K562 (cell line): ENCODE results near the gene ASPRV1. TPM values are rescaled to one million over a fixed set of nuclear protein-coding genes. Genes with fewer than 3 reads are reported as not detected.

ENCODE experiments used
- NCOR1 ChIP-seq: fragments of 450-650 bp; IDR thresholded peaks from 2 replicates; pipeline ENCODE4 v1.6.1; 2016; ENCODE audit warnings: mild to moderate bottlenecking, moderate library complexity
- NONO ChIP-seq, 2 experiments: fragments of 200-400 bp in 1 of 2; fragments of 450-650 bp in 1 of 2; formaldehyde crosslinking in 1 of 2; IDR thresholded peaks; 2 replicates each; pipeline ENCODE4 v1.6.1; 2017; ENCODE audit warnings: low read depth in 2 of 2, mild to moderate bottlenecking in 2 of 2, moderate library complexity in 2 of 2, low read length in 1 of 2
- POU5F1 ChIP-seq: fragments of 150-350 bp; IDR thresholded peaks from 2 replicates; pipeline ENCODE4 v1.6.1; 2014; ENCODE audit warnings: borderline replicate concordance, low read length, low read depth, mild to moderate bottlenecking; ENCODE audit not compliant: partially characterized antibody
- SRSF1 ChIP-seq: fragments of 200-400 bp; formaldehyde crosslinking; IDR thresholded peaks from 2 replicates; pipeline ENCODE4 v1.6.1; 2017; ENCODE audit warnings: mild to moderate bottlenecking, low read depth, low read length, moderate library complexity
- ZEB2 ChIP-seq: fragments of 450-650 bp; IDR thresholded peaks from 2 replicates; pipeline ENCODE4 v1.6.1; 2016
- ZNF146 ChIP-seq: IDR thresholded peaks from one replicate; pipeline ENCODE4 v1.6.1; 2018; ENCODE audit warnings: missing compliant biosample characterization; ENCODE audit not compliant: unreplicated experiment
- ZNF263 ChIP-seq: sonication (generic); formaldehyde crosslinking; IDR thresholded peaks from 2 replicates; pipeline ENCODE4 v1.8.0; 2022; ENCODE audit warnings: mild to moderate bottlenecking, missing genetic modification reagents, borderline replicate concordance
- ZNF3 ChIP-seq: fragments of 250-450 bp; sonication (Bioruptor Pico); IDR thresholded peaks from 2 replicates; pipeline ENCODE4 v1.5.0; 2021; ENCODE audit warnings: mild to moderate bottlenecking, moderate library complexity
- ZNF324 ChIP-seq: fragments of 250-450 bp; sonication (Bioruptor Pico); IDR thresholded peaks from 2 replicates; pipeline ENCODE4 v1.4.0; 2020; ENCODE audit warnings: mild to moderate bottlenecking
- polyA plus RNA-seq, 8 experiments: library from polyadenylated mRNA; depleted of rRNA in 4 of 8; stranded (reverse) in 5 of 8; unstranded in 3 of 8; fragments of >200 nt; fragmentation: Nextera tagmentation in 2 of 8; fragmentation: Illumina TruSeq in 1 of 8; extraction: Ambion mirVana in 2 of 8; extraction: Trizol in 1 of 8; gene quantifications; 2 replicates each; pipeline versions ENCODE4 v1.2.1 to v1.2.3, GENCODE V29; 2011 to 2014; ENCODE audit warnings: inconsistent platforms in 1 of 8, missing spikeins in 1 of 8
- total RNA-seq, 7 experiments: library from RNA; depleted of rRNA in 6 of 7; stranded (reverse); fragments of >200 nt in 6 of 7; fragmentation: Illumina TruSeq in 2 of 7; extraction: Trizol in 2 of 7; gene quantifications; 2 replicates each; pipeline versions ENCODE4 v1.2.1 to v1.2.3, GENCODE V29; 2011 to 2021; ENCODE audit warnings: low replicate concordance in 1 of 7
- TF ChIP-seq, protein P1 (sequence below): fragments of 200-600 bp; sonication (generic); IDR thresholded peaks from one replicate; pipeline ENCODE4 v1.6.1; 2012; ENCODE audit warnings: mild to moderate bottlenecking, low read depth, low read length, inconsistent platforms
- TF ChIP-seq, protein P2 (sequence below): fragments of 450-650 bp; IDR thresholded peaks from 2 replicates; pipeline ENCODE4 v1.6.1; 2016; ENCODE audit warnings: mild to moderate bottlenecking

ASPRV1 gene
- total and polyA plus RNA-seq, 9 of the 15 experiments (the other 6 are each of a cell fraction or from before 2014, with no cell fraction given): 0.17 to 0.72 (median 0.47) TPM; not detected in 1

DNA sequence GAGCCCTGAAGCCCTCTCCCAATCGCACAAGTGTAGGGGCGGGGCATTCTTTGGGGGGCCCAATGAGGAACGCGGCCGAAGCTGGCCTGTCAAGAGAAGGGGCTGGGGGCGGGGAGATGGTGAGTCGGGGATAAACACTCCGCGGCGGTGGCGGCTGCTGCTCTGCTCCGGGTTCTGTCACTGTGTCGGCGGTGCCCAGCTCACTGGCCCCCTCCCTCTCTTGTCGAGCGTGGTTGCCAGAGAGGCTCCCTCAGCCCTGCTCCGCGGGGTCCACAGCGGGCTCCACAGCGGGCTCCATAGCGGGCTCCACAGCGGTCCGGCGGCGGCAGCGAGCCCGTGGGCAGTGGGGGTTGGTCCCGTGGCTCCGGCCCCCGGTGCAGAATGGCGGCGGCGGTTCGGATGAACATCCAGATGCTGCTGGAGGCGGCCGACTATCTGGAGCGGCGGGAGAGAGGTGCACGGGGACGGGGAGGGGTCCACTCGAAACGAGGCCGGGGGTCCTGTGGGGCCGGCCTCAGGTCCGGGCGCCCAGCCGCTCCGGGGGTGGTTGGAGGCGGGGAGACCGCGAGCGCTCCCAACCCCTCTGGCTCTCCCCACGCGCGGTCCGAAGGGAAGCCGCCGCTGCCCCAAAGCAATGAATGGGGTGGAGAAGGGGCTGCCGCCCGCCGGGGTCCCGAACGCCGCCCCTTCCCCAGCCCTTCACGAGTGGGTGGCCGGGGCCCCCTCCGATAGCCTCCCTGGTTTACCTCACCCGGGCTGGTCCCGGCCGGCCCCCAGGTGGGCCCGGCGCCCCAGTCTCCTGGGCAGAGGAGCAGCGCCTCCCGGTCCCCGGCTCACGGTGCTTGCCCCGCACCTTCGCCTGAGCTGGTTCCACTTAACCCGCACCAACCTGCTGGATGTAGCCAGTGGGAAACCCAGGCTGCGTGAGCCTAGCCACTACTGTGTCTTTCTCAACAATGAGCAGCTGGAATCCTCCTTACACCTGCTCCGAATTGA, 46.2 kb downstream of the ASPRV1 start, which contains the start of gene MXD1 (continued):
- TF ChIP-seq, protein P1, sequence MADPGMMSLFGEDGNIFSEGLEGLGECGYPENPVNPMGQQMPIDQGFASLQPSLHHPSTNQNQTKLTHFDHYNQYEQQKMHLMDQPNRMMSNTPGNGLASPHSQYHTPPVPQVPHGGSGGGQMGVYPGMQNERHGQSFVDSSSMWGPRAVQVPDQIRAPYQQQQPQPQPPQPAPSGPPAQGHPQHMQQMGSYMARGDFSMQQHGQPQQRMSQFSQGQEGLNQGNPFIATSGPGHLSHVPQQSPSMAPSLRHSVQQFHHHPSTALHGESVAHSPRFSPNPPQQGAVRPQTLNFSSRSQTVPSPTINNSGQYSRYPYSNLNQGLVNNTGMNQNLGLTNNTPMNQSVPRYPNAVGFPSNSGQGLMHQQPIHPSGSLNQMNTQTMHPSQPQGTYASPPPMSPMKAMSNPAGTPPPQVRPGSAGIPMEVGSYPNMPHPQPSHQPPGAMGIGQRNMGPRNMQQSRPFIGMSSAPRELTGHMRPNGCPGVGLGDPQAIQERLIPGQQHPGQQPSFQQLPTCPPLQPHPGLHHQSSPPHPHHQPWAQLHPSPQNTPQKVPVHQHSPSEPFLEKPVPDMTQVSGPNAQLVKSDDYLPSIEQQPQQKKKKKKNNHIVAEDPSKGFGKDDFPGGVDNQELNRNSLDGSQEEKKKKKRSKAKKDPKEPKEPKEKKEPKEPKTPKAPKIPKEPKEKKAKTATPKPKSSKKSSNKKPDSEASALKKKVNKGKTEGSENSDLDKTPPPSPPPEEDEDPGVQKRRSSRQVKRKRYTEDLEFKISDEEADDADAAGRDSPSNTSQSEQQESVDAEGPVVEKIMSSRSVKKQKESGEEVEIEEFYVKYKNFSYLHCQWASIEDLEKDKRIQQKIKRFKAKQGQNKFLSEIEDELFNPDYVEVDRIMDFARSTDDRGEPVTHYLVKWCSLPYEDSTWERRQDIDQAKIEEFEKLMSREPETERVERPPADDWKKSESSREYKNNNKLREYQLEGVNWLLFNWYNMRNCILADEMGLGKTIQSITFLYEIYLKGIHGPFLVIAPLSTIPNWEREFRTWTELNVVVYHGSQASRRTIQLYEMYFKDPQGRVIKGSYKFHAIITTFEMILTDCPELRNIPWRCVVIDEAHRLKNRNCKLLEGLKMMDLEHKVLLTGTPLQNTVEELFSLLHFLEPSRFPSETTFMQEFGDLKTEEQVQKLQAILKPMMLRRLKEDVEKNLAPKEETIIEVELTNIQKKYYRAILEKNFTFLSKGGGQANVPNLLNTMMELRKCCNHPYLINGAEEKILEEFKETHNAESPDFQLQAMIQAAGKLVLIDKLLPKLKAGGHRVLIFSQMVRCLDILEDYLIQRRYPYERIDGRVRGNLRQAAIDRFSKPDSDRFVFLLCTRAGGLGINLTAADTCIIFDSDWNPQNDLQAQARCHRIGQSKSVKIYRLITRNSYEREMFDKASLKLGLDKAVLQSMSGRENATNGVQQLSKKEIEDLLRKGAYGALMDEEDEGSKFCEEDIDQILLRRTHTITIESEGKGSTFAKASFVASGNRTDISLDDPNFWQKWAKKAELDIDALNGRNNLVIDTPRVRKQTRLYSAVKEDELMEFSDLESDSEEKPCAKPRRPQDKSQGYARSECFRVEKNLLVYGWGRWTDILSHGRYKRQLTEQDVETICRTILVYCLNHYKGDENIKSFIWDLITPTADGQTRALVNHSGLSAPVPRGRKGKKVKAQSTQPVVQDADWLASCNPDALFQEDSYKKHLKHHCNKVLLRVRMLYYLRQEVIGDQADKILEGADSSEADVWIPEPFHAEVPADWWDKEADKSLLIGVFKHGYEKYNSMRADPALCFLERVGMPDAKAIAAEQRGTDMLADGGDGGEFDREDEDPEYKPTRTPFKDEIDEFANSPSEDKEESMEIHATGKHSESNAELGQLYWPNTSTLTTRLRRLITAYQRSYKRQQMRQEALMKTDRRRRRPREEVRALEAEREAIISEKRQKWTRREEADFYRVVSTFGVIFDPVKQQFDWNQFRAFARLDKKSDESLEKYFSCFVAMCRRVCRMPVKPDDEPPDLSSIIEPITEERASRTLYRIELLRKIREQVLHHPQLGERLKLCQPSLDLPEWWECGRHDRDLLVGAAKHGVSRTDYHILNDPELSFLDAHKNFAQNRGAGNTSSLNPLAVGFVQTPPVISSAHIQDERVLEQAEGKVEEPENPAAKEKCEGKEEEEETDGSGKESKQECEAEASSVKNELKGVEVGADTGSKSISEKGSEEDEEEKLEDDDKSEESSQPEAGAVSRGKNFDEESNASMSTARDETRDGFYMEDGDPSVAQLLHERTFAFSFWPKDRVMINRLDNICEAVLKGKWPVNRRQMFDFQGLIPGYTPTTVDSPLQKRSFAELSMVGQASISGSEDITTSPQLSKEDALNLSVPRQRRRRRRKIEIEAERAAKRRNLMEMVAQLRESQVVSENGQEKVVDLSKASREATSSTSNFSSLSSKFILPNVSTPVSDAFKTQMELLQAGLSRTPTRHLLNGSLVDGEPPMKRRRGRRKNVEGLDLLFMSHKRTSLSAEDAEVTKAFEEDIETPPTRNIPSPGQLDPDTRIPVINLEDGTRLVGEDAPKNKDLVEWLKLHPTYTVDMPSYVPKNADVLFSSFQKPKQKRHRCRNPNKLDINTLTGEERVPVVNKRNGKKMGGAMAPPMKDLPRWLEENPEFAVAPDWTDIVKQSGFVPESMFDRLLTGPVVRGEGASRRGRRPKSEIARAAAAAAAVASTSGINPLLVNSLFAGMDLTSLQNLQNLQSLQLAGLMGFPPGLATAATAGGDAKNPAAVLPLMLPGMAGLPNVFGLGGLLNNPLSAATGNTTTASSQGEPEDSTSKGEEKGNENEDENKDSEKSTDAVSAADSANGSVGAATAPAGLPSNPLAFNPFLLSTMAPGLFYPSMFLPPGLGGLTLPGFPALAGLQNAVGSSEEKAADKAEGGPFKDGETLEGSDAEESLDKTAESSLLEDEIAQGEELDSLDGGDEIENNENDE: no peak
- TF ChIP-seq ZNF263 (CRISPR knock-in tag): 0 out of 2 replicates have a peak, but pooled peaks have one; percentile 51
- no peak for TF ChIP-seq ZEB2
- 0 out of 2 replicates have a peak, but pooled peaks have one; percentile 25 for TF ChIP-seq SRSF1
- TF ChIP-seq ZNF146 (CRISPR knock-in tag): no peak
- no peak for TF ChIP-seq ZNF324 (CRISPR knock-in tag)
- peak in 1 of 2 experiments; percentile 81; a peak in 1 of 4 replicates for TF ChIP-seq NONO (IDR thresholded peaks at IDR 0.05; ENCODE audit: low read depth in 2 of 2, low read length in 1 of 2)
- no peak for TF ChIP-seq POU5F1
- no peak for TF ChIP-seq ZNF3 (CRISPR knock-in tag)
- TF ChIP-seq, protein P2, sequence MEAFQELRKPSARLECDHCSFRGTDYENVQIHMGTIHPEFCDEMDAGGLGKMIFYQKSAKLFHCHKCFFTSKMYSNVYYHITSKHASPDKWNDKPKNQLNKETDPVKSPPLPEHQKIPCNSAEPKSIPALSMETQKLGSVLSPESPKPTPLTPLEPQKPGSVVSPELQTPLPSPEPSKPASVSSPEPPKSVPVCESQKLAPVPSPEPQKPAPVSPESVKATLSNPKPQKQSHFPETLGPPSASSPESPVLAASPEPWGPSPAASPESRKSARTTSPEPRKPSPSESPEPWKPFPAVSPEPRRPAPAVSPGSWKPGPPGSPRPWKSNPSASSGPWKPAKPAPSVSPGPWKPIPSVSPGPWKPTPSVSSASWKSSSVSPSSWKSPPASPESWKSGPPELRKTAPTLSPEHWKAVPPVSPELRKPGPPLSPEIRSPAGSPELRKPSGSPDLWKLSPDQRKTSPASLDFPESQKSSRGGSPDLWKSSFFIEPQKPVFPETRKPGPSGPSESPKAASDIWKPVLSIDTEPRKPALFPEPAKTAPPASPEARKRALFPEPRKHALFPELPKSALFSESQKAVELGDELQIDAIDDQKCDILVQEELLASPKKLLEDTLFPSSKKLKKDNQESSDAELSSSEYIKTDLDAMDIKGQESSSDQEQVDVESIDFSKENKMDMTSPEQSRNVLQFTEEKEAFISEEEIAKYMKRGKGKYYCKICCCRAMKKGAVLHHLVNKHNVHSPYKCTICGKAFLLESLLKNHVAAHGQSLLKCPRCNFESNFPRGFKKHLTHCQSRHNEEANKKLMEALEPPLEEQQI: no peak
- TF ChIP-seq NCOR1: 0 out of 2 replicates have a peak, but pooled peaks have one; percentile 4
